Osteocyte (in vitro differentiated cells): ENCODE measurements around the gene CDC20B. TPM values are rescaled to one million over a fixed set of nuclear protein-coding genes. Genes with fewer than 3 reads are reported as not detected.
A peak's percentile ranks its signal among the peaks of the same experiment; 100 is the strongest.

Source experiments
- DNase-seq: peaks from one replicate; pipeline ENCODE4 v3.0.0; 2021; ENCODE audit warnings: mixed read lengths; ENCODE audit not compliant: unreplicated experiment; ENCODE audit errors: extremely low spot score
- H3K27ac Mint-ChIP-seq: one replicate; pipeline ENCODE4 v1.8.0; 2021; ENCODE audit warnings: mild to moderate bottlenecking, mixed read lengths; ENCODE audit not compliant: unreplicated experiment
- H3K27me3 Mint-ChIP-seq: one replicate; pipeline ENCODE4 v1.8.0; 2021; ENCODE audit warnings: mixed read lengths; ENCODE audit not compliant: unreplicated experiment
- H3K36me3 Mint-ChIP-seq: one replicate; pipeline ENCODE4 v1.8.0; 2021; ENCODE audit warnings: mixed read lengths; ENCODE audit not compliant: unreplicated experiment
- H3K4me1 Mint-ChIP-seq: one replicate; pipeline ENCODE4 v1.8.0; 2021; ENCODE audit warnings: mixed read lengths; ENCODE audit not compliant: unreplicated experiment
- H3K4me3 Mint-ChIP-seq: one replicate; pipeline ENCODE4 v1.8.0; 2021; ENCODE audit warnings: mild to moderate bottlenecking, moderate library complexity, mixed read lengths; ENCODE audit not compliant: unreplicated experiment
- H3K9me3 Mint-ChIP-seq: one replicate; pipeline ENCODE4 v1.8.0; 2021; ENCODE audit warnings: mixed read lengths; ENCODE audit not compliant: unreplicated experiment
- CTCF ChIP-seq: fragments of 200-600 bp; sonication (generic); IDR thresholded peaks from 2 replicates; pipeline ENCODE4 v1.5.0; 2021; ENCODE audit warnings: antibody characterized with exemption, mild to moderate bottlenecking, moderate library complexity
- total RNA-seq: library from RNA; stranded (reverse); gene quantifications from 2 replicates; pipeline ENCODE4 v1.2.1, GENCODE V29; 2021

The CDC20B gene
- total RNA-seq, 1 donor from 2014 or later, result not detected

- peaks cover 24% of the 10 kb centered on the region for H3K4me1 Mint-ChIP-seq
- H3K9me3 Mint-ChIP-seq, result no peaks in the 10 kb centered on the region
Measured at GRCh38 chr5:55159763-55160492, 13.0 kb downstream of the CDC20B start, which contains the start of gene GPX8. Gene GPX8, plus strand, starts transcription at chr5:55160171. Its CDS starts 22 bp downstream, at chr5:55160193.

GRCh38 chr5:55154873-55155272 is 18.1 kb downstream of the CDC20B start:
- Mint-ChIP-seq H3K4me3 (no peak overlapping the region), H3K27me3 (peaks cover 6% of the 10 kb centered on the region)

More at GRCh38 chr5:55159763-55160492, 13.0 kb downstream of the CDC20B start, which contains the start of gene GPX8:
- H3K36me3 Mint-ChIP-seq, result peaks cover 19% of the 10 kb centered on the region
- peak within 1 kb of the TSS; percentile 97 for H3K27ac Mint-ChIP-seq
- DNase-seq, result no peak
- TF ChIP-seq CTCF, result peak; percentile 85
- H3K27me3 Mint-ChIP-seq, result no peaks in the 10 kb centered on the region
- H3K4me3 Mint-ChIP-seq, result peak within 1 kb of the TSS; percentile 90

GRCh38 chr5:55151923-55152842 is 20.8 kb downstream of the CDC20B start:
- Mint-ChIP-seq H3K36me3 (no peaks in the 10 kb centered on the region), H3K4me3 (no peak overlapping the region), H3K27ac (no peak overlapping the region), H3K9me3 (no peaks in the 10 kb centered on the region), H3K27me3 (peaks cover 16% of the 10 kb centered on the region), H3K4me1 (peaks cover 5% of the 10 kb centered on the region)
- no peak for DNase-seq
- no peak for TF ChIP-seq CTCF

More at GRCh38 chr5:55154873-55155272, 18.1 kb downstream of the CDC20B start:
- Mint-ChIP-seq H3K4me1 (peaks cover 8% of the 10 kb centered on the region), H3K9me3 (no peaks in the 10 kb centered on the region), H3K27ac (no peak overlapping the region), H3K36me3 (no peaks in the 10 kb centered on the region)
- no peak for DNase-seq
- TF ChIP-seq CTCF, result no peak

- Mint-ChIP-seq H3K4me1 (peaks cover 4% of the 10 kb centered on the region), H3K9me3 (no peaks in the 10 kb centered on the region), H3K27ac (no peak overlapping the region), H3K36me3 (no peaks in the 10 kb centered on the region), H3K4me3 (no peak overlapping the region), H3K27me3 (peaks cover 32% of the 10 kb centered on the region)
- no peak for TF ChIP-seq CTCF
- DNase-seq, result no peak
Measured at GRCh38 chr5:55149308-55149795, 23.6 kb downstream of the CDC20B start.
